ENCODE measurements around the gene EIF1AD.

- TF ChIP-seq CTCF (IDR thresholded peaks at IDR 0.05; ENCODE audit: control extremely low read depth in 1 of 3, insufficient read depth in 1 of 3, low read depth in 1 of 3, low read length in 3 of 3) (no peak), SIRT6 (IDR thresholded peaks at IDR 0.05; ENCODE audit: low read length) (no peak), CHD1 (IDR thresholded peaks at IDR 0.05; ENCODE audit: low read depth, low read length) (no peak), POLR2AphosphoS5 (IDR thresholded peaks at IDR 0.05; ENCODE audit: low read depth, low read length) (no peak), RAD21 (IDR thresholded peaks at IDR 0.05 in 1 of 2, conservative IDR thresholded peaks at IDR 0.05 in 1 of 2; ENCODE audit: low read depth in 2 of 2, low read length in 2 of 2) (no peak), YY1 (IDR thresholded peaks at IDR 0.05; ENCODE audit: low read depth, low read length) (no peak), JUN (IDR thresholded peaks at IDR 0.05; ENCODE audit: low read depth, low read length) (no peak), MAFK (IDR thresholded peaks at IDR 0.05; ENCODE audit: low read depth, low read length) (no peak), SUZ12 (IDR thresholded peaks at IDR 0.05; ENCODE audit: low read length) (no peak), POU5F1 (IDR thresholded peaks at IDR 0.05; ENCODE audit: low read depth, low read length) (no peak), GTF2F1 (IDR thresholded peaks at IDR 0.05; ENCODE audit: borderline replicate concordance, low read depth, low read length) (no peak)
These were observed 19.0 kb downstream of the EIF1AD start for GRCh38 chr11:65982824-65983588.

Measured in H1 (cell line).